NT2/D1 (cell line): ENCODE results near the gene WASHC4.

Experiments used
- SUZ12 ChIP-seq: IDR thresholded peaks from 2 replicates; pipeline ENCODE4 v1.6.1; 2011; ENCODE audit not compliant: insufficient read length, insufficient read depth; ENCODE audit errors: extremely low read depth
- YY1 ChIP-seq: IDR thresholded peaks from 2 replicates; pipeline ENCODE4 v1.6.1; 2011; ENCODE audit not compliant: insufficient read length, insufficient read depth
- ZNF274 ChIP-seq: IDR thresholded peaks from 2 replicates; pipeline ENCODE4 v1.6.1; 2011; ENCODE audit warnings: mild to moderate bottlenecking, low read depth, low read length

DNA sequence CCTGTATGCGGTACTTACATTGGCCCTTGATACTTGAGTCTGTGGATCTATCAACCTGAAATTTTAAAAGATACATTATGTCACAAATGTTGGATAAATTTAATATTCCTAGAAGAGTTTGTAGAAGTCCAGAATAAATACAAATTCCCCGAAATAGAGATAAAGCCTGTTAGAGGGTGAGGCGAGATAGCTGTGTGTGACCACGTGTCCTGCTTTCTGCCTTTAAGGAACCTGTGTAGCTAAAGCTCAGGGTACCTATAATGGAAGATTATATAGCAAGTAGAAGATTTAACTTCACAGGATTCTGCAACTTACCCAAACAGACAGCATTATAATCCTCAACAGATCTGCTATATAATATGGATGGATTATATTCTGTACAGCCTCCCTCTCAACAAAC lies 69.7 kb downstream of the WASHC4 start:
- no peak for TF ChIP-seq SUZ12
- no peak for TF ChIP-seq YY1
- TF ChIP-seq ZNF274 = no peak
